Motor neuron (in vitro differentiated cells): Measurements from ENCODE around the gene ABHD1. TPM values are rescaled to one million over a fixed set of nuclear protein-coding genes. Genes with fewer than 3 reads are reported as not detected.

Experiments used
- ATAC-seq, 8 experiments: fragments of 200-7000 bp; cut with Tn5 transposase; replicated peaks in 6 of 8; 2 replicates each; pipeline ENCODE4 v1.8.0; 2021; ENCODE audit warnings: mild to moderate bottlenecking in 8 of 8, moderate library complexity in 8 of 8
- H3K27ac ChIP-seq, 2 donors: fragments of 250-450 bp; sonication (Bioruptor Pico); 2 replicates each; pipeline ENCODE4 v1.9.0; 2021; ENCODE audit warnings: antibody characterized with exemption in 2 of 2, mild to moderate bottlenecking in 2 of 2, moderate library complexity in 1 of 2
- H3K4me1 ChIP-seq, 2 donors: fragments of 250-450 bp; sonication (Bioruptor Pico); replicated peaks in 1 of 2; 2 replicates each; pipeline ENCODE4 v1.6.1; 2021; ENCODE audit warnings: antibody characterized with exemption in 2 of 2, mild to moderate bottlenecking in 2 of 2, moderate library complexity in 1 of 2
- H3K4me3 ChIP-seq, 5 donors: fragments of 250-450 bp; sonication (Bioruptor Pico); 2 replicates each; pipeline ENCODE4 v1.9.0; 2021; ENCODE audit warnings: antibody characterized with exemption in 5 of 5, mild to moderate bottlenecking in 5 of 5, moderate library complexity in 4 of 5
- WGBS, 10 experiments: fragments of 450-650 bp; shearing (Covaris generic); methylation state at CpG; one replicate each; pipeline ENCODE4 v1.0.0; 2022; 5-methylcytosine and 5-hydroxymethylcytosine counted together
- in situ Hi-C, 9 experiments: fragments of 400-800 bp; cut with MboI; loops; one replicate each; pipeline ENCODE4 v1.15.0; 2021; ENCODE audit warnings: low sequenced_read_pairs in 9 of 9, low pct_unique_long_range_greater_than_20kb in 2 of 9; ENCODE audit not compliant: unreplicated experiment in 9 of 9
- total RNA-seq, 8 experiments: library from RNA; unstranded; fragments of 300-600 nt; gene quantifications; 2 replicates each; pipeline versions ENCODE4 v1.2.3 to v1.2.4, GENCODE V29; 2022

The ABHD1 gene
- total RNA-seq, 8 experiments from 2014 or later, result 0.94 to 2.9 (median 1.7) TPM; not detected in 1

- in situ Hi-C loops, result loop anchor here in 2 of 9 experiments (25.0 kb wide), 2 partner anchors 120 to 130 kb away; partner anchors contain the start of genes ATRAID (in 1 of the 2), CAD (in 1 of the 2), MAPRE3 (in 1 of the 2) and SLC5A6 (in 1 of the 2)
- Histone ChIP-seq H3K27ac (peak overlapping the region; percentile 52 to 80), H3K4me3 (no peak overlapping the region), H3K4me1 (peaks cover 40 to 41% of the 10 kb centered on the region in 2 donors)
- WGBS, 10 experiments, result 76 to 100% (median 90%) methylated on average over 1 to 18 of the region's 38 CpGs; no CpG with 5 or more reads in 4 of the 10 experiments
- no peak for ATAC-seq
These were observed 41.4 kb upstream of the ABHD1 start for GRCh38 chr2:27081984-27082772.

GRCh38 chr2:27082773-27083409 is 40.7 kb upstream of the ABHD1 start:
- WGBS, 10 experiments, result 83 to 100% (median 100%) methylated on average over 1 to 2 of the region's 27 CpGs; no CpG with 5 or more reads in 7 of the 10 experiments
- Histone ChIP-seq H3K4me3 (no peak overlapping the region), H3K4me1 (peaks cover 45 to 47% of the 10 kb centered on the region in 2 donors), H3K27ac (no peak overlapping the region)
- ATAC-seq, result no peak
- in situ Hi-C loops, result loop anchor here in 2 of 9 experiments (25.0 kb wide), 2 partner anchors 121 to 129 kb away; partner anchors contain the start of genes ATRAID (in 1 of the 2), CAD (in 1 of the 2), MAPRE3 (in 1 of the 2) and SLC5A6 (in 1 of the 2)

DNA sequence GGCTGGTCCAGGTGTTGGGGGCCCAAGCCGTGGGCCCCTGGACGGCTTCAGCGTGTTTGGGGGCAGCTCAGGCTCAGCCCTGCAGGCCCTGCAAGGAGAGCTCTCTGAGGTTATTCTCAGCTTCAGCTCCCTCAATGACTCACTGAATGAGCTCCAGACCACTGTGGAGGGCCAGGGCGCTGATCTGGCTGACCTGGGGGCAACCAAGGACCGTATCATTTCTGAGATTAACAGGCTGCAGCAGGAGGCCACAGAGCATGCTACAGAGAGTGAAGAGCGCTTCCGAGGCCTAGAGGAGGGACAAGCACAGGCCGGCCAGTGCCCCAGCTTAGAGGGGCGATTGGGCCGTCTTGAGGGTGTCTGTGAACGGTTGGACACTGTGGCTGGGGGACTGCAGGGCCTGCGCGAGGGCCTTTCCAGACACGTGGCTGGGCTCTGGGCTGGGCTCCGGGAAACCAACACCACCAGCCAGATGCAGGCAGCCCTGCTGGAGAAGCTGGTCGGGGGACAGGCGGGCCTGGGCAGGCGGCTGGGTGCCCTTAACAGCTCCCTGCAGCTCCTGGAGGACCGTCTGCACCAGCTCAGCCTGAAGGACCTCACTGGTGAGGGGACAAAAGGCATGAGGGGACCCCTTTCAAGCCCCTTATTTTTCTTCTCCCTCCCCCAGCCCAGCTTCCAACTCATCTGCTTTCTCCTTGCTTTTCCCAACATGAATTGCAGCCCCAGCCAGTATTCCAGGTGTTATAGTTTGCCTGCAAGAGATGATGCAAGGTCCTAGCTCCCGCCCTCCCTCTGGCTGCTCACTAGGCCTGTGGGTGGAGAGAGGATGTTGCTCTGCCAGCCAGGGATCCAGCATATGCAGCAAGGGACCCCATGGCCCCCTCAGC is 40.0 kb upstream of the ABHD1 start:
- Histone ChIP-seq H3K4me3 (no peak overlapping the region), H3K27ac (no peak overlapping the region), H3K4me1 (peaks cover 39 to 40% of the 10 kb centered on the region in 2 donors)
- in situ Hi-C loops, result loop anchor here in 2 of 9 experiments (25.0 kb wide), 2 partner anchors 121 to 129 kb away; partner anchors contain the start of genes ATRAID (in 1 of the 2), CAD (in 1 of the 2), MAPRE3 (in 1 of the 2) and SLC5A6 (in 1 of the 2)
- ATAC-seq, result no peak
- WGBS, 10 experiments, result 80 to 100% (median 98%) methylated on average over 1 to 5 of the region's 20 CpGs; no CpG with 5 or more reads in 4 of the 10 experiments

- H3K4me1 ChIP-seq, result peaks cover 30 to 31% of the 10 kb centered on the region in 2 donors
- in situ Hi-C loops, result loop anchor here in 2 of 9 experiments (25.0 kb wide), 2 partner anchors 122 to 128 kb away; partner anchors contain the start of genes ATRAID (in 1 of the 2), CAD (in 1 of the 2), MAPRE3 (in 1 of the 2) and SLC5A6 (in 1 of the 2)
- H3K27ac ChIP-seq, result no peak overlapping the region
- no peak overlapping the region for H3K4me3 ChIP-seq
- no peak for ATAC-seq
- 75 to 100% (median 89%) methylated on average over 1 to 5 of the region's 6 CpGs; no CpG with 5 or more reads in 3 of the 10 experiments for WGBS, 10 experiments
These were observed 39.1 kb upstream of the ABHD1 start for GRCh38 chr2:27084297-27085061.

GRCh38 chr2:27085062-27085672 is 38.4 kb upstream of the ABHD1 start:
- in situ Hi-C loops, result loop anchor here in 2 of 9 experiments (25.0 kb wide), 2 partner anchors 123 to 127 kb away; partner anchors contain the start of genes ATRAID (in 1 of the 2), CAD (in 1 of the 2), MAPRE3 (in 1 of the 2) and SLC5A6 (in 1 of the 2)
- ATAC-seq, result no peak
- peak overlapping the region; percentile 45 to 51 (median 46) for H3K4me3 ChIP-seq
- 0 to 83% (median 67%) methylated on average over 1 to 4 of the region's 10 CpGs; no CpG with 5 or more reads in 4 of the 10 experiments for WGBS, 10 experiments
- H3K4me1 ChIP-seq, result peaks cover 24 to 26% of the 10 kb centered on the region in 2 donors
- peak overlapping the region in 1 of 2 donors; percentile 85 for H3K27ac ChIP-seq

- Histone ChIP-seq H3K27ac (peak overlapping the region; percentile 74 to 85), H3K4me3 (peak overlapping the region; percentile 45 to 51 (median 46)), H3K4me1 (peaks cover 23% of the 10 kb centered on the region in 2 donors)
- peak; percentile 30 to 55 (median 34) for ATAC-seq
- 2 to 10% (median 3%) methylated on average over 2 to 9 of the region's 38 CpGs; no CpG with 5 or more reads in 7 of the 10 experiments for WGBS, 10 experiments
- in situ Hi-C loops, result loop anchor here in 2 of 9 experiments (25.0 kb wide), 2 partner anchors 123 to 127 kb away; partner anchors contain the start of genes ATRAID (in 1 of the 2), CAD (in 1 of the 2), MAPRE3 (in 1 of the 2) and SLC5A6 (in 1 of the 2)
These were observed 37.9 kb upstream of the ABHD1 start for GRCh38 chr2:27085673-27086089.

GRCh38 chr2:27086090-27086723 is 37.4 kb upstream of the ABHD1 start:
- in situ Hi-C loops, result loop anchor here in 2 of 9 experiments (25.0 kb wide), 2 partner anchors 124 to 126 kb away; partner anchors contain the start of genes ATRAID (in 1 of the 2), CAD (in 1 of the 2), MAPRE3 (in 1 of the 2) and SLC5A6 (in 1 of the 2)
- 0% methylated on average over 3 to 8 of the region's 81 CpGs; no CpG with 5 or more reads in 7 of the 10 experiments for WGBS, 10 experiments
- peak; percentile 78 to 89 (median 82) for ATAC-seq
- peak overlapping the region; percentile 74 to 85 for H3K27ac ChIP-seq
- peaks cover 19% of the 10 kb centered on the region in 2 donors for H3K4me1 ChIP-seq
- peak overlapping the region; percentile 45 to 51 (median 46) for H3K4me3 ChIP-seq

- Histone ChIP-seq H3K27ac (peak within 1 kb of the TSS; percentile 74 to 85), H3K4me3 (peak within 1 kb of the TSS; percentile 45 to 51 (median 46)), H3K4me1 (peaks cover 12 to 13% of the 10 kb centered on the region in 2 donors)
- WGBS, 10 experiments, result 0 to 28% (median 7%) methylated on average over 1 to 13 of the region's 54 CpGs; no CpG with 5 or more reads in 3 of the 10 experiments
- ATAC-seq, result peak in 6 of 8 experiments; percentile 5 to 37 (median 34)
- in situ Hi-C loops, result loop anchor here in 2 of 9 experiments (25.0 kb wide), 2 partner anchors 125 kb away; partner anchors contain the start of genes ATRAID (in 1 of the 2), CAD (in 1 of the 2), MAPRE3 (in 1 of the 2) and SLC5A6 (in 1 of the 2)
These were observed 36.7 kb upstream of the ABHD1 start, which contains the start of gene KHK for GRCh38 chr2:27086724-27087593. Gene KHK, plus strand, starts transcription at chr2:27086772. Its CDS starts 488 bp downstream, at chr2:27087260.

GRCh38 chr2:27087823-27088410 is 35.7 kb upstream of the ABHD1 start:
- no peak for ATAC-seq
- 47 to 100% (median 88%) methylated on average over 1 to 5 of the region's 5 CpGs; no CpG with 5 or more reads in 1 of the 10 experiments for WGBS, 10 experiments
- Histone ChIP-seq H3K4me1 (peaks cover 12 to 13% of the 10 kb centered on the region in 2 donors), H3K4me3 (peak overlapping the region in 2 of 5 donors; percentile 50 to 51), H3K27ac (no peak overlapping the region)
- in situ Hi-C loops, result loop anchor here in 2 of 9 experiments (25.0 kb wide), 2 partner anchors 124 to 126 kb away; partner anchors contain the start of genes ATRAID (in 1 of the 2), CAD (in 1 of the 2), MAPRE3 (in 1 of the 2) and SLC5A6 (in 1 of the 2)
